Heart left ventricle (tissue), 16 donors: ENCODE results near the gene CFAP299. TPM values are rescaled to one million over a fixed set of nuclear protein-coding genes. Genes with fewer than 3 reads are reported as not detected.

ENCODE experiments used
- ATAC-seq, 4 donors: fragments of 200-7000 bp; cut with Tn5 transposase; one replicate each; pipeline ENCODE4 v1.9.1; 2020 to 2022; ENCODE audit warnings: moderate library complexity in 4 of 4, mild to moderate bottlenecking in 3 of 4, moderate number of reproducible peaks in 1 of 4
- DNase-seq, 5 donors: peaks; one replicate each; pipeline ENCODE4 v3.0.0-alpha.2; 2020
- H3K27ac ChIP-seq, 12 donors: fragments of 200-600 bp; sonication (generic) in 4 of 12; one replicate each; pipeline versions ENCODE4 v1.5.0 to v1.8.0; 2016 to 2022; ENCODE audit warnings: mild to moderate bottlenecking in 2 of 12
- H3K27me3 ChIP-seq, 9 donors: fragments of 200-600 bp; sonication (generic) in 2 of 9; one replicate each; pipeline versions ENCODE4 v1.5.1 to v1.8.0; 2016 to 2022; ENCODE audit warnings: mild to moderate bottlenecking in 3 of 9
- H3K36me3 ChIP-seq, 9 donors: fragments of 200-600 bp; sonication (generic) in 2 of 9; one replicate each; pipeline versions ENCODE4 v1.5.0 to v1.8.0; 2018 to 2022; ENCODE audit warnings: mild to moderate bottlenecking in 2 of 9
- H3K4me1 ChIP-seq, 12 donors: fragments of 200-600 bp; sonication (generic) in 4 of 12; one replicate each; pipeline versions ENCODE4 v1.5.0 to v1.8.0; 2016 to 2022; ENCODE audit warnings: mild to moderate bottlenecking in 3 of 12
- H3K4me3 ChIP-seq, 12 donors: fragments of 200-600 bp; sonication (generic) in 4 of 12; one replicate each; pipeline versions ENCODE4 v1.5.0 to v1.8.0; 2017 to 2022; ENCODE audit warnings: mild to moderate bottlenecking in 9 of 12, moderate library complexity in 4 of 12
- H3K9me3 ChIP-seq, 12 donors: fragments of 200-600 bp; sonication (generic) in 4 of 12; one replicate each; pipeline versions ENCODE4 v1.5.0 to v1.8.0; 2016 to 2022; ENCODE audit warnings: mild to moderate bottlenecking in 1 of 12
- POLR2A ChIP-seq, 2 donors: fragments of 450-650 bp; IDR thresholded peaks; one replicate each; pipeline ENCODE4 v1.6.1; 2017; ENCODE audit warnings: antibody characterized with exemption in 2 of 2, mild to moderate bottlenecking in 2 of 2, moderate library complexity in 2 of 2
- WGBS, 4 donors: extraction: QIAGEN DNeasy Blood & Tissue Kit in 2 of 4; methylation state at CpG; one replicate each; pipeline versions ENCODE4 v1.1.5 to v1.1.7; 2013 to 2018; 5-methylcytosine and 5-hydroxymethylcytosine counted together
- intact Hi-C, 10 donors: fragments of 100-400 bp; cut with DNase I; formaldehyde crosslinking; loops; one replicate each; pipeline versions ENCODE4 v1.11.1 to v1.14.2; 2022
- polyA plus RNA-seq, 2 donors: library from polyadenylated mRNA; stranded (reverse); fragments of 200-250 nt; gene quantifications; one replicate each; pipeline ENCODE4 v1.2.3, GENCODE V29; 2013
- total RNA-seq, 9 donors: library from RNA; depleted of rRNA in 2 of 9; stranded (reverse); fragments of >200 nt in 2 of 9; fragmentation: NEBNext Ultra II Directional in 3 of 9; extraction: Animal tissue kit (Norgen Biotek cat#: 25700) in 3 of 9; gene quantifications; one replicate each; pipeline versions ENCODE4 v1.1.0 to v1.2.4, GENCODE V29; 2016 to 2023
- TF ChIP-seq, protein P1 (sequence below), 12 donors: fragments of 200-600 bp; sonication (generic) in 4 of 12; IDR thresholded peaks; one replicate each; pipeline versions ENCODE4 v1.5.0 to v1.8.0; 2018 to 2022; ENCODE audit warnings: antibody characterized with exemption in 12 of 12, mild to moderate bottlenecking in 5 of 12
- donor health status: ischemic (EF 13 %, LVEDD 7.1; RV severe dilation, severe dysfunction).
- donor health status: healthy with polysubstance abuse.
- donor health status: DM: no; HTN: yes; CAD: no.
- donor health status: DM: no; HTN: no; CAD: no.
- donor health status: ischemic (EF 25% LVEDD 6.9; RV normal size, moderate dysfunction).
- donor health status: ischemic (EF 25% LVEDD 5.7; RV mildly dilated, moderate dysfunction).
- donor health status: healthy.
- donor health status: DM: yes; HTN: yes; CAD: no.
- donor health status: ischemic (EF 35%, LVEDD 5.7; RV mildly dilated, moderate dysfunction).
- donor health status: nonischemic (EF 11% LVEDD 7.7; RV severe dilation, severe dysfunction).
- donor health status: DM: yes; HTN: yes; CAD: no.
- donor health status: PGD.
- donor health status: ischemic (EF 29% LVEDD 5.4; RV normal size, mild dysfunction).
- donor health status: nonischemic (EF 23%, LVEDD 6.1; RV moderate dilation, normal function).

Gene CFAP299
- total and polyA plus RNA-seq, 11 donors = 0.25 TPM; not detected in 10

DNA sequence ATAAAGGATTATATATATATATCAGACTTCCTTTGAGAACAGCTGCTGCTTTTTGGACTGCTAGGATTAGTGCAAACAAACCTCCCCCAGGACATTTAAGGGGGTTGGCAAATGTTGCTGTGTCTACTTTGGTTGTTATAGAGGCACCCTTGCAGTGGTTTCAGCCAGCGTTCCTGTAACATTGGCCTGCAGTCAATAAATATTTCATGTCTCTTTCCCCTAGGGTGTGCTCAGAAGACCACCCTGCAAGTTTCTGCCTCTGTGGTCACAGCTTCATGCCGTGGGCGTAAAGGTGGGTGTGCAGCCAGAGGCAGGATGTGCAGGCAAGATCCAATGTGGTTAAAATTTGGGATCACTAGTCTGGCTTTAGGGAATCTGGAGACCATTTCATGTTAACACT, 40.2 kb upstream of the CFAP299 start:
- no peaks in the 10 kb centered on the region for H3K36me3 ChIP-seq
- TF ChIP-seq, protein P1, sequence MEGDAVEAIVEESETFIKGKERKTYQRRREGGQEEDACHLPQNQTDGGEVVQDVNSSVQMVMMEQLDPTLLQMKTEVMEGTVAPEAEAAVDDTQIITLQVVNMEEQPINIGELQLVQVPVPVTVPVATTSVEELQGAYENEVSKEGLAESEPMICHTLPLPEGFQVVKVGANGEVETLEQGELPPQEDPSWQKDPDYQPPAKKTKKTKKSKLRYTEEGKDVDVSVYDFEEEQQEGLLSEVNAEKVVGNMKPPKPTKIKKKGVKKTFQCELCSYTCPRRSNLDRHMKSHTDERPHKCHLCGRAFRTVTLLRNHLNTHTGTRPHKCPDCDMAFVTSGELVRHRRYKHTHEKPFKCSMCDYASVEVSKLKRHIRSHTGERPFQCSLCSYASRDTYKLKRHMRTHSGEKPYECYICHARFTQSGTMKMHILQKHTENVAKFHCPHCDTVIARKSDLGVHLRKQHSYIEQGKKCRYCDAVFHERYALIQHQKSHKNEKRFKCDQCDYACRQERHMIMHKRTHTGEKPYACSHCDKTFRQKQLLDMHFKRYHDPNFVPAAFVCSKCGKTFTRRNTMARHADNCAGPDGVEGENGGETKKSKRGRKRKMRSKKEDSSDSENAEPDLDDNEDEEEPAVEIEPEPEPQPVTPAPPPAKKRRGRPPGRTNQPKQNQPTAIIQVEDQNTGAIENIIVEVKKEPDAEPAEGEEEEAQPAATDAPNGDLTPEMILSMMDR (IDR thresholded peaks at IDR 0.05) = no peak
- TF ChIP-seq POLR2A (IDR thresholded peaks at IDR 0.05) = no peak
- intact Hi-C loops = no loop called here
- peaks cover 0 to 7% (median 0%) of the 10 kb centered on the region in 9 donors for H3K27me3 ChIP-seq
- ATAC-seq (no peak), DNase-seq (no peak)
- 71 to 81% (median 77%) methylated on average over 3 of the region's 3 CpGs for WGBS, 4 donors
- H3K4me3 ChIP-seq = no peak overlapping the region
- H3K27ac ChIP-seq = no peak overlapping the region
- no peaks in the 10 kb centered on the region for H3K4me1 ChIP-seq
- peaks cover 0 to 5% (median 0%) of the 10 kb centered on the region in 12 donors for H3K9me3 ChIP-seq

DNA sequence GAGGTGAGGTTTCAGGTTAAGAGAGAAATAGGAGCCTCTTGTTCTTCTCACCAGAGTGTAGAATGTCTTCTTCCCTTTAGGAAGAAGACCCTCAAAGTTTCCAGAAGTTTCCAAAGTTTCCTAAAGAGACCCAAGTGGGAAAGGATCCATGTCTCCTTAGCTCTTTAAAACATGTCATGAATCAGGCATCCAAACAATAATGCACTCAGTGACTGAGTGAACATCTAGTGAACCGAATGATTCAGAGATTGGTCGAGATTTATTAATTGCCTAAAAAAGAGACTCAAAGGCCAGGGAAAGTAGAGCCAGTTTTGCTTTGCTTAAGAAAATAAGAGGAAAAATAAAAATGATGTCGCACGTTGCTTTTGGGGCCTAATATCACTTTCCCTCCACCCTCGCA, 39.7 kb upstream of the CFAP299 start:
- Histone ChIP-seq H3K27me3 (peaks cover 0 to 7% (median 0%) of the 10 kb centered on the region in 9 donors), H3K27ac (no peak overlapping the region), H3K4me3 (no peak overlapping the region), H3K4me1 (no peaks in the 10 kb centered on the region), H3K9me3 (peaks cover 0 to 5% (median 0%) of the 10 kb centered on the region in 12 donors), H3K36me3 (no peaks in the 10 kb centered on the region)
- no peak for TF ChIP-seq POLR2A (IDR thresholded peaks at IDR 0.05)
- TF ChIP-seq, protein P1 (IDR thresholded peaks at IDR 0.05) = no peak
- ATAC-seq (no peak), DNase-seq (no peak)
- WGBS, 4 donors = 83 to 91% (median 87%) methylated on average over 5 of the region's 5 CpGs
- intact Hi-C loops = no loop called here

DNA sequence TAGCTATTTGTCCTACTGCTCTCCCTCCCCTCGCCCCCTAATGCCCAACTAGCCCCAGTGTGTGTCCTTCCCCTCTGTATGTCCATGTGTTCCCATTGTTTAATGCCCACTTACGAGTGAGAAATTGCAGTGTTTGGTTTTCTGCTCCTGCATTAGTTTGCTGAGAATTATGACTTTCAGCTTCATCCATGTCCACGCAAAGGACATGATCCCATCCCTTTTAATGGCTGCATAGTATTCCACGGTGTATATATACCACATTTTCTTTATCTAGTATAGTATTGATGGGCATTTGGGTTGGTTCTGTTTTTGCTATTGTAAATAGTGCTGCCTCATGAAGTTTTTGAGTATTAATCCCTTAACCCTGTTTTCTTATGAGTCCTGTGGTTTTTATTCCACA, 33.6 kb upstream of the CFAP299 start:
- TF ChIP-seq POLR2A (IDR thresholded peaks at IDR 0.05) = no peak
- TF ChIP-seq, protein P1 (IDR thresholded peaks at IDR 0.05) = no peak
- no peaks in the 10 kb centered on the region for H3K4me1 ChIP-seq
- DNase-seq = no peak
- H3K27ac ChIP-seq = no peak overlapping the region
- 73 to 83% (median 81%) methylated on average over 4 of the region's 4 CpGs for WGBS, 4 donors
- no peak overlapping the region for H3K4me3 ChIP-seq
- H3K36me3 ChIP-seq = no peaks in the 10 kb centered on the region
- intact Hi-C loops = no loop called here
- no peak for ATAC-seq
- H3K9me3 ChIP-seq = no peaks in the 10 kb centered on the region
- H3K27me3 ChIP-seq = peaks cover 0 to 7% (median 0%) of the 10 kb centered on the region in 9 donors

DNA sequence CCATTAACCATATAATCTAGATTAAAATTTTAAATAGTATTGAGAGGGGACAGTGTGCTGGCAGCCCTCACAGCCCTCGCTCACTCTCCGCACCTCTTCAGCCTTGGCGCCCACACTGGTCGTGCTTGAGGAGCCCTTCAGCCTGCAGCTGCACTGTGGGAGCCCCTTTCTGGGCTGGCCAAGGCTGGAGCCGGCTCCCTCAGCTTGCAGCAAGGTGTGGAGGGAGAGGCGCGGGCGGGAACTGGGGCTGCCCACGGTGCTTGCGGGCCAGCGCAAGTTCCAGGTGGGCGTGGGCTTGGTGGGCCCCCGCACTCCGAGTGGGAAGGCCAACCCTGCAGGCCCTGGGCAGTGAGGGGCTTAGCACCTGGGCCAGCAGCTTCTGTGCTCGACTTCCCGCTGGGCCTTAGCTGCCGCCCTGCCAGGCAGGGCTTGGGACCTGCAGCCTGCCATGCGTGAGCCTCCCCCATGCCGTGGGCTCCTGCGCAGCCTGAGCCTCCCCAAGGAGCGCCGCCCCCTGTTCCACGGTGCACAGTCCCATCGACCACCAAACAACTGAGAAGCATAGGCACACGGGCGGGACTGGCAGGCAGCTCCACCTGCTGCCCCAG, 32.8 kb upstream of the CFAP299 start:
- Histone ChIP-seq H3K27me3 (peaks cover 0 to 7% (median 0%) of the 10 kb centered on the region in 9 donors), H3K9me3 (no peaks in the 10 kb centered on the region), H3K27ac (no peak overlapping the region), H3K4me1 (no peaks in the 10 kb centered on the region), H3K4me3 (no peak overlapping the region), H3K36me3 (no peaks in the 10 kb centered on the region)
- DNase-seq (peak in 1 of 5 donors; percentile 33), ATAC-seq (no peak)
- TF ChIP-seq POLR2A (IDR thresholded peaks at IDR 0.05) = no peak
- TF ChIP-seq, protein P1 (IDR thresholded peaks at IDR 0.05) = no peak
- WGBS, 4 donors = 87 to 100% (median 94%) methylated on average over 8 to 26 of the region's 26 CpGs
- intact Hi-C loops = no loop called here
